Esophagus muscularis mucosa (tissue), 4 donors: Measurements from ENCODE around the gene NFATC2IP. TPM values are rescaled to one million over a fixed set of nuclear protein-coding genes. Genes with fewer than 3 reads are reported as not detected.
"Not testable (repeated sequence)": the region's sequence is repeated elsewhere in the genome, so short reads cannot be mapped to it uniquely, and the experiment has no call there.

Experiments used
- DNase-seq: peaks from one replicate; pipeline ENCODE4 v3.0.0-alpha.2; 2017; ENCODE audit errors: extremely low spot score
- H3K27ac ChIP-seq, 4 donors: fragments of 200-600 bp; sonication (generic); replicated peaks in 1 of 4; 1 replicate in 3 of 4; 2 replicates in 1 of 4; pipeline ENCODE4 v1.5.1; 2016 to 2019; ENCODE audit warnings: mild to moderate bottlenecking in 1 of 4
- H3K27me3 ChIP-seq, 4 donors: fragments of 200-600 bp; sonication (generic); one replicate each; pipeline versions ENCODE4 v1.5.1 to v1.6.0; 2016 to 2019
- H3K36me3 ChIP-seq, 4 donors: fragments of 200-600 bp; sonication (generic); one replicate each; pipeline ENCODE4 v1.5.1; 2016 to 2019
- H3K4me1 ChIP-seq, 4 donors: fragments of 200-600 bp; sonication (generic); one replicate each; pipeline ENCODE4 v1.5.1; 2016 to 2019
- H3K4me3 ChIP-seq, 4 donors: fragments of 200-600 bp; sonication (generic); 1 replicate in 2 of 4; 2 replicates in 2 of 4; pipeline ENCODE4 v1.5.1; 2016 to 2019; ENCODE audit warnings: mild to moderate bottlenecking in 4 of 4, moderate library complexity in 1 of 4
- H3K9me3 ChIP-seq, 4 donors: fragments of 200-600 bp; sonication (generic); 1 replicate in 3 of 4; 2 replicates in 1 of 4; pipeline ENCODE4 v1.5.1; 2016 to 2019
- EP300 ChIP-seq: sonication (generic); formaldehyde crosslinking; IDR thresholded peaks from one replicate; pipeline ENCODE4 v1.6.1; 2017; ENCODE audit warnings: antibody characterized with exemption
- POLR2A ChIP-seq: fragments of 450-650 bp; IDR thresholded peaks from one replicate; pipeline ENCODE4 v1.6.1; 2017; ENCODE audit warnings: antibody characterized with exemption, moderate library complexity, mild to moderate bottlenecking, low read depth
- POLR2AphosphoS5 ChIP-seq, 2 donors: sonication (generic); formaldehyde crosslinking; IDR thresholded peaks; one replicate each; pipeline ENCODE4 v1.6.1; 2017; ENCODE audit warnings: antibody characterized with exemption in 2 of 2
- WGBS: methylation state at CpG from one replicate; pipeline ENCODE4 v1.1.5; 2018; 5-methylcytosine and 5-hydroxymethylcytosine counted together
- intact Hi-C: fragments of 100-400 bp; cut with DNase I; formaldehyde crosslinking; loops from one replicate; pipeline ENCODE4 v1.15.1; 2023
- total RNA-seq, 4 donors: library from RNA; depleted of rRNA; stranded (reverse); fragments of >200 nt; gene quantifications; one replicate each; pipeline versions ENCODE4 v1.1.0 to v1.2.1, GENCODE V29; 2016
- TF ChIP-seq, protein P1 (sequence below), 3 experiments: fragments of 200-600 bp in 2 of 3; fragments of 450-650 bp in 1 of 3; sonication (generic) in 2 of 3; IDR thresholded peaks; one replicate each; pipeline ENCODE4 v1.5.1; 2017 to 2019; ENCODE audit warnings: antibody characterized with exemption in 3 of 3, mild to moderate bottlenecking in 2 of 3, moderate library complexity in 1 of 3

NFATC2IP gene
- total RNA-seq, 4 donors from 2014 or later = 15.6 to 30.3 (median 20.3) TPM

DNA sequence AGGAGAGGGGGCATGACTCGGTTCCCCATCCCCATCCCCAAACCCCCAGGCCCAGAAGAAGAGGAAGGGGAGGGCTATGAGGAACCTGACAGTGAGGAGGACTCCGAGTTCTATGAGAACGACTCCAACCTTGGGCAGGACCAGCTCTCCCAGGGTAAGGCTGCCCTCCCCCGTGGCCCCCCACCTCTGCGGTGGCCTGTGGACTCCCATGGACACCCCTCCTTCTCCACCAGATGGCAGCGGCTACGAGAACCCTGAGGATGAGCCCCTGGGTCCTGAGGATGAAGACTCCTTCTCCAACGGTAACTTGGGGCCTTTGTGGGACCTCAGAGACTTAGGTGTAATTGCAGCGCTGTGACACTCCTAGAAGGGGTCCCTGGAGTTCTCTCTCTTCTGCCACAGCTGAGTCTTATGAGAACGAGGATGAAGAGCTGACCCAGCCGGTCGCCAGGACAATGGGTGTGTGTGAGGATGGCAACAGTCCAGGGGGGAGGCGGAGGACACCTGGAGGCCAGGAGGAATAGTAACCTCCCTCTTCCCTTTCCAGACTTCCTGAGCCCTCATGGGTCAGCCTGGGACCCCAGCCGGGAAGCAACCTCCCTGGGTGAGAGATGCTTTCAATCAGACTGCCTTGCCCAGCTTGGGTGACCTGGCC, 13.4 kb upstream of the NFATC2IP start:
- Histone ChIP-seq H3K27me3 (peaks cover 0 to 15% (median 0%) of the 10 kb centered on the region in 4 donors), H3K9me3 (no peaks in the 10 kb centered on the region), H3K36me3 (no peaks in the 10 kb centered on the region), H3K4me1 (peaks cover 0 to 13% (median 11%) of the 10 kb centered on the region in 4 donors), H3K27ac (no peak overlapping the region), H3K4me3 (no peak overlapping the region)
- no peak for TF ChIP-seq EP300
- no peak for DNase-seq
- intact Hi-C loops = no loop called here
- 84% methylated on average over 13 of the region's 14 CpGs for WGBS

DNA sequence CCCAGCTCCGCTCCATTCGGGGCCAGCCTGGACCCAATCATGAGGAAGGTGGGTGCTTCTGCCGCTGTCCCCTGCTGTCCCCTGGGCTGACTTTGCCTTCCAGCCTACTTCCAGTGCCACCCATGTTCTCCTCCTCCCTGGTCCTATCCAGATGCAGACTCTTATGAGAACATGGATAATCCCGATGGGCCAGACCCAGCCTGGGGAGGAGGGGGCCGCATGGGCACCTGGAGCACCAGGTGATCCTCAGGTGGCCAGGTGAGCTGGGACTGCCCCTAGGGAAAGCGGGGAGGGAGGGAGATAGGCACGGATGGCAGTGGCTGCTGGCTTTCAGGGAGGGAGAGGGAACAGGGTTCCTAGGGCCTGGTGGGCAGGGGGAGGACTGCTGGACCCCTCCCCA, 12.0 kb upstream of the NFATC2IP start:
- Histone ChIP-seq H3K27me3 (peaks cover 0 to 15% (median 0%) of the 10 kb centered on the region in 4 donors), H3K27ac (no peak overlapping the region), H3K4me1 (peaks cover 0 to 13% (median 11%) of the 10 kb centered on the region in 4 donors), H3K9me3 (no peaks in the 10 kb centered on the region), H3K4me3 (no peak overlapping the region), H3K36me3 (no peaks in the 10 kb centered on the region)
- DNase-seq = no peak
- intact Hi-C loops = no loop called here
- 96% methylated on average over 3 of the region's 7 CpGs for WGBS
- TF ChIP-seq POLR2A (no peak), POLR2AphosphoS5 (IDR thresholded peaks at IDR 0.05) (no peak), EP300 (no peak)
- TF ChIP-seq, protein P1, sequence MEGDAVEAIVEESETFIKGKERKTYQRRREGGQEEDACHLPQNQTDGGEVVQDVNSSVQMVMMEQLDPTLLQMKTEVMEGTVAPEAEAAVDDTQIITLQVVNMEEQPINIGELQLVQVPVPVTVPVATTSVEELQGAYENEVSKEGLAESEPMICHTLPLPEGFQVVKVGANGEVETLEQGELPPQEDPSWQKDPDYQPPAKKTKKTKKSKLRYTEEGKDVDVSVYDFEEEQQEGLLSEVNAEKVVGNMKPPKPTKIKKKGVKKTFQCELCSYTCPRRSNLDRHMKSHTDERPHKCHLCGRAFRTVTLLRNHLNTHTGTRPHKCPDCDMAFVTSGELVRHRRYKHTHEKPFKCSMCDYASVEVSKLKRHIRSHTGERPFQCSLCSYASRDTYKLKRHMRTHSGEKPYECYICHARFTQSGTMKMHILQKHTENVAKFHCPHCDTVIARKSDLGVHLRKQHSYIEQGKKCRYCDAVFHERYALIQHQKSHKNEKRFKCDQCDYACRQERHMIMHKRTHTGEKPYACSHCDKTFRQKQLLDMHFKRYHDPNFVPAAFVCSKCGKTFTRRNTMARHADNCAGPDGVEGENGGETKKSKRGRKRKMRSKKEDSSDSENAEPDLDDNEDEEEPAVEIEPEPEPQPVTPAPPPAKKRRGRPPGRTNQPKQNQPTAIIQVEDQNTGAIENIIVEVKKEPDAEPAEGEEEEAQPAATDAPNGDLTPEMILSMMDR (IDR thresholded peaks at IDR 0.05) = no peak

DNA sequence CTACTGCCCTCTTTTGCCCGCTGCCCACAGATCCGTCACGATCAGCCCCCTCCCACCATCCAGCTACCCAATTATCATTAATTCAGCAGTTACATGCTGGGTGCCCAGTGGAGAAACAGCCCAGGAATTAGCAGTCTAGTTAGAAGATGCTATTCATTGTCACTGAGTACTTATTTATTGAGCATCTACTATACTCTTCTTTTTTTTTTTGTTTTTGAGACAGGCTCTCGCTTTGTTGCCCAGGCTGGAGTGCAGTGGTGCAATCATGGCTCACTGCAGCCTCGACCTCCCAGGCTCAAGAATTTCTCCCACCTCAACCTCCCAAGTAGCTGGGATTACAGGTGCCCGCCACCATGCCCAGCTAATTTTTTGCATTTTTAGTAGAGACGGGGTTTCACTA, 10.9 kb upstream of the NFATC2IP start:
- not testable (repeated sequence) for H3K4me3 ChIP-seq, DNase-seq, H3K9me3 ChIP-seq, H3K36me3 ChIP-seq, H3K27ac ChIP-seq
- Histone ChIP-seq H3K4me1 (peaks cover 0 to 13% (median 11%) of the 10 kb centered on the region in 4 donors), H3K27me3 (peaks cover 0 to 15% (median 0%) of the 10 kb centered on the region in 4 donors)
- 87% methylated on average over 7 of the region's 7 CpGs for WGBS
- intact Hi-C loops = loop anchor here (5.0 kb wide), 1 partner anchor 98 kb away; no protein-coding TSS in a partner anchor

DNA sequence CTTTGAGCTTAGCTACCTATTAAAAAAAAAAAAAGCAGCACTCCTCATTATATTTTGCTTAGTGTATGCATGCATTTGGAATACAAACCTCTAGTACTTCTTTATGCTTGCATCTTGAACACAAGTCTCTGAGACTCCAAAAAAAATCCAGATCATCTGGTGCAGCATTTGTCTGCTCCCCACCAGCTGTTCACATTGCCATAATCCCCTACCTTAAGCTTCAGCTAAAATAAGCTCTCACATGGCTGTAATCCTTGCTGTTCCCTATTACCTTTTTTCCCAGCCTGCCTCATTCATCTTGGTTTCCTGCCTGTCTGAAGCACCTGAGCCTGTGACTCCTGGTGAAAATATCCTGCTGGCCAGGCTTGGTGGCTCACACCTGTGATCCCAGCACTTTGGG, 7.5 kb upstream of the NFATC2IP start:
- Histone ChIP-seq H3K9me3 (no peaks in the 10 kb centered on the region), H3K27ac (no peak overlapping the region), H3K4me3 (no peak overlapping the region), H3K27me3 (peaks cover 0 to 5% (median 0%) of the 10 kb centered on the region in 4 donors), H3K4me1 (peaks cover 4 to 13% (median 12%) of the 10 kb centered on the region in 4 donors), H3K36me3 (no peaks in the 10 kb centered on the region)
- intact Hi-C loops = loop anchor here (5.0 kb wide), 1 partner anchor 101 kb away; no protein-coding TSS in a partner anchor
- TF ChIP-seq POLR2A (no peak), POLR2AphosphoS5 (IDR thresholded peaks at IDR 0.05) (no peak), EP300 (no peak)
- TF ChIP-seq, protein P1 (IDR thresholded peaks at IDR 0.05) = no peak
- DNase-seq = no peak

DNA sequence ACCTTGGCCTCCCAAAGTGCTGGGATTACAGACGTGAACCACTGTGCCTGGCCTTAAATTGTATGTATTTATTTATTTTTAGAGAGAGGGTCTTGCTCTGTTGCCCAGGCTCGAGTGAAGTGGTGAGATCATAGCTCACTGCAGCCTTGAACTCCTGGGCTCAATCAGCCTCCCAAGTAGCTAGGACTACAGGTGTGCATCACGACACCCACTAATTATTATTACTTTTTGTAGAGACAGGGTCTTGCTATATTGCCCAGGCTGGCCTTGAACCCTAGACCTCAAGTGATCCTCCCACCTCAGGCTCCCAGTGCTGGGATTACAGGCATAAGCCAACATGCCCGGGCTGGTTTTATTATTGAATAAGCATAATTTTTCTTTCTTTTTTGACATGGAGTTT, 4.1 kb upstream of the NFATC2IP start:
- intact Hi-C loops = loop anchor here (5.0 kb wide), 2 partner anchors 69 to 124 kb away; partner anchors contain the start of genes ATP2A1 and ATXN2L
- TF ChIP-seq, protein P1 (IDR thresholded peaks at IDR 0.05) = no peak
- TF ChIP-seq POLR2A = no peak
- TF ChIP-seq POLR2AphosphoS5 (IDR thresholded peaks at IDR 0.05) = no peak
- no peak for TF ChIP-seq EP300
- 69% methylated on average over 4 of the region's 4 CpGs for WGBS

More for the DNA sequence above, 4.1 kb upstream of the NFATC2IP start:
- Histone ChIP-seq H3K4me1 (peaks cover 12 to 26% (median 21%) of the 10 kb centered on the region in 4 donors), H3K27ac (no peak overlapping the region), H3K36me3 (no peaks in the 10 kb centered on the region), H3K9me3 (no peaks in the 10 kb centered on the region), H3K4me3 (no peak overlapping the region), H3K27me3 (no peaks in the 10 kb centered on the region)
- no peak for DNase-seq
